Activated naive CD8-positive, alpha-beta T cell (primary cell): ENCODE results near the gene CD38.

Source experiments
- H3K27ac Mint-ChIP-seq: one replicate; pipeline ENCODE4 v1.8.0; 2021; ENCODE audit warnings: mixed read lengths
- H3K27me3 Mint-ChIP-seq: one replicate; pipeline ENCODE4 v1.8.0; 2021; ENCODE audit warnings: mixed read lengths
- H3K36me3 Mint-ChIP-seq: one replicate; pipeline ENCODE4 v1.8.0; 2021; ENCODE audit warnings: mixed read lengths
- H3K4me1 Mint-ChIP-seq: one replicate; pipeline ENCODE4 v1.8.0; 2021; ENCODE audit warnings: low read depth, mixed read lengths
- H3K4me3 Mint-ChIP-seq: one replicate; pipeline ENCODE4 v1.8.0; 2021; ENCODE audit warnings: mild to moderate bottlenecking, mixed read lengths
- H3K9me3 Mint-ChIP-seq: one replicate; pipeline ENCODE4 v1.8.0; 2021; ENCODE audit warnings: low read depth, mixed read lengths

CD38 gene

GRCh38 chr4:15882675-15883086 lies 104.6 kb downstream of the CD38 start:
- Mint-ChIP-seq H3K36me3 (no peaks in the 10 kb centered on the region), H3K4me3 (no peak overlapping the region)

GRCh38 chr4:15883610-15884243 lies 105.6 kb downstream of the CD38 start:
- Mint-ChIP-seq H3K9me3 (no peaks in the 10 kb centered on the region), H3K36me3 (no peaks in the 10 kb centered on the region), H3K4me1 (no peaks in the 10 kb centered on the region)

More at GRCh38 chr4:15882675-15883086, 104.6 kb downstream of the CD38 start:
- Mint-ChIP-seq H3K4me1 (no peaks in the 10 kb centered on the region), H3K27me3 (peaks cover 1% of the 10 kb centered on the region), H3K9me3 (peaks cover 5% of the 10 kb centered on the region), H3K27ac (no peak overlapping the region)

GRCh38 chr4:15884666-15885065 lies 106.5 kb downstream of the CD38 start:
- H3K36me3 Mint-ChIP-seq, result no peaks in the 10 kb centered on the region
- H3K4me3 Mint-ChIP-seq, result no peak overlapping the region
- H3K27ac Mint-ChIP-seq, result no peak overlapping the region
- no peaks in the 10 kb centered on the region for H3K4me1 Mint-ChIP-seq
- no peaks in the 10 kb centered on the region for H3K9me3 Mint-ChIP-seq
- peaks cover 1% of the 10 kb centered on the region for H3K27me3 Mint-ChIP-seq

More at GRCh38 chr4:15883610-15884243, 105.6 kb downstream of the CD38 start:
- Mint-ChIP-seq H3K4me3 (no peak overlapping the region), H3K27me3 (peaks cover 1% of the 10 kb centered on the region), H3K27ac (no peak overlapping the region)

GRCh38 chr4:15885422-15885821 lies 107.3 kb downstream of the CD38 start:
- no peaks in the 10 kb centered on the region for H3K4me1 Mint-ChIP-seq
- H3K36me3 Mint-ChIP-seq, result no peaks in the 10 kb centered on the region
- no peak overlapping the region for H3K27ac Mint-ChIP-seq
- H3K9me3 Mint-ChIP-seq, result no peaks in the 10 kb centered on the region
- no peak overlapping the region for H3K4me3 Mint-ChIP-seq
- H3K27me3 Mint-ChIP-seq, result peaks cover 1% of the 10 kb centered on the region

- no peak overlapping the region for H3K27ac Mint-ChIP-seq
- no peaks in the 10 kb centered on the region for H3K4me1 Mint-ChIP-seq
- H3K36me3 Mint-ChIP-seq, result no peaks in the 10 kb centered on the region
- no peaks in the 10 kb centered on the region for H3K27me3 Mint-ChIP-seq
- no peaks in the 10 kb centered on the region for H3K9me3 Mint-ChIP-seq
- H3K4me3 Mint-ChIP-seq, result no peak overlapping the region
These were observed 110.4 kb downstream of the CD38 start for GRCh38 chr4:15888515-15888914.

- H3K27ac Mint-ChIP-seq, result no peak overlapping the region
- no peaks in the 10 kb centered on the region for H3K9me3 Mint-ChIP-seq
- no peak overlapping the region for H3K4me3 Mint-ChIP-seq
- no peaks in the 10 kb centered on the region for H3K36me3 Mint-ChIP-seq
- H3K4me1 Mint-ChIP-seq, result no peaks in the 10 kb centered on the region
- H3K27me3 Mint-ChIP-seq, result no peaks in the 10 kb centered on the region
These were observed 112.2 kb downstream of the CD38 start for GRCh38 chr4:15890246-15890829.

GRCh38 chr4:15891312-15891711 lies 113.2 kb downstream of the CD38 start:
- Mint-ChIP-seq H3K27me3 (no peaks in the 10 kb centered on the region), H3K9me3 (no peaks in the 10 kb centered on the region), H3K4me3 (no peak overlapping the region), H3K27ac (no peak overlapping the region), H3K4me1 (no peaks in the 10 kb centered on the region), H3K36me3 (no peaks in the 10 kb centered on the region)

- Mint-ChIP-seq H3K27ac (no peak overlapping the region), H3K27me3 (peaks cover 3% of the 10 kb centered on the region), H3K9me3 (no peaks in the 10 kb centered on the region), H3K36me3 (no peaks in the 10 kb centered on the region), H3K4me3 (no peak overlapping the region), H3K4me1 (no peaks in the 10 kb centered on the region)
These were observed 115.8 kb downstream of the CD38 start for GRCh38 chr4:15893962-15894361.

GRCh38 chr4:15894393-15894792 lies 116.3 kb downstream of the CD38 start:
- H3K27me3 Mint-ChIP-seq, result peaks cover 5% of the 10 kb centered on the region
- no peak overlapping the region for H3K27ac Mint-ChIP-seq
- H3K4me1 Mint-ChIP-seq, result no peaks in the 10 kb centered on the region
- H3K4me3 Mint-ChIP-seq, result no peak overlapping the region
- H3K9me3 Mint-ChIP-seq, result no peaks in the 10 kb centered on the region
- no peaks in the 10 kb centered on the region for H3K36me3 Mint-ChIP-seq

- H3K4me3 Mint-ChIP-seq, result no peak overlapping the region
- no peaks in the 10 kb centered on the region for H3K9me3 Mint-ChIP-seq
- no peaks in the 10 kb centered on the region for H3K36me3 Mint-ChIP-seq
- H3K27me3 Mint-ChIP-seq, result peaks cover 5% of the 10 kb centered on the region
- no peaks in the 10 kb centered on the region for H3K4me1 Mint-ChIP-seq
- no peak overlapping the region for H3K27ac Mint-ChIP-seq
These were observed 117.1 kb downstream of the CD38 start for GRCh38 chr4:15894921-15895916.

GRCh38 chr4:15897577-15897976 lies 119.4 kb downstream of the CD38 start:
- Mint-ChIP-seq H3K27me3 (peaks cover 8% of the 10 kb centered on the region), H3K9me3 (no peaks in the 10 kb centered on the region), H3K4me3 (no peak overlapping the region)

GRCh38 chr4:15898902-15899301 lies 120.8 kb downstream of the CD38 start:
- no peaks in the 10 kb centered on the region for H3K9me3 Mint-ChIP-seq
- no peak overlapping the region for H3K27ac Mint-ChIP-seq
- H3K27me3 Mint-ChIP-seq, result peaks cover 8% of the 10 kb centered on the region
- no peaks in the 10 kb centered on the region for H3K36me3 Mint-ChIP-seq
- no peaks in the 10 kb centered on the region for H3K4me1 Mint-ChIP-seq
- H3K4me3 Mint-ChIP-seq, result no peak overlapping the region

More at GRCh38 chr4:15897577-15897976, 119.4 kb downstream of the CD38 start:
- Mint-ChIP-seq H3K27ac (no peak overlapping the region), H3K4me1 (no peaks in the 10 kb centered on the region), H3K36me3 (no peaks in the 10 kb centered on the region)

GRCh38 chr4:15899511-15899910 lies 121.4 kb downstream of the CD38 start:
- no peaks in the 10 kb centered on the region for H3K4me1 Mint-ChIP-seq
- H3K27me3 Mint-ChIP-seq, result peaks cover 10% of the 10 kb centered on the region
- H3K27ac Mint-ChIP-seq, result no peak overlapping the region
- no peaks in the 10 kb centered on the region for H3K36me3 Mint-ChIP-seq
- no peaks in the 10 kb centered on the region for H3K9me3 Mint-ChIP-seq
- no peak overlapping the region for H3K4me3 Mint-ChIP-seq

- Mint-ChIP-seq H3K36me3 (no peaks in the 10 kb centered on the region), H3K9me3 (no peaks in the 10 kb centered on the region), H3K4me3 (no peak overlapping the region), H3K27me3 (peaks cover 14% of the 10 kb centered on the region), H3K27ac (no peak overlapping the region), H3K4me1 (no peaks in the 10 kb centered on the region)
These were observed 122.9 kb downstream of the CD38 start for GRCh38 chr4:15901007-15901406.

GRCh38 chr4:15901998-15902397 lies 123.9 kb downstream of the CD38 start:
- Mint-ChIP-seq H3K27ac (no peak overlapping the region), H3K9me3 (no peaks in the 10 kb centered on the region), H3K4me3 (no peak overlapping the region), H3K27me3 (peaks cover 14% of the 10 kb centered on the region), H3K4me1 (no peaks in the 10 kb centered on the region), H3K36me3 (no peaks in the 10 kb centered on the region)
